Measurements from ENCODE around the gene RNGTT.

DNA sequence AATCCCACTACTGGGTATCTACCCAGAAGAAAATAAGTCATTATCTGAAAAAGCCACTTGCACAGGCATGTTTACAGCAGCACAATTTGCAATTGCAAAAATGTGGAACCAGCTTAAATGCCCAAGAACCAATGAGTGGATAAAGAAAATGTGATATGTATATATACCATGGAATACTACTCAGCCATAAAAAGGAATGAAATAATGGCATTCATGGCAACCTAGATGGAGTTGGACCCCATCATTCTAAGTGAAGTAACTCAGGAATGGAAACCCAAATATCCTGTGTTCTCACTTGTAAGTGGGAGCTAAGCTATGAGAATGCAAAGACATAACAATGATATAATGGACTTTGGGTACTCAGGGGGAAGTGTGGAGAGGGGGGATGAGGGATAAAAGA, 4.6 kb downstream of the RNGTT start:
- no peak for TF ChIP-seq POLR2A (IDR thresholded peaks at IDR 0.05)
- TF ChIP-seq, protein P1, sequence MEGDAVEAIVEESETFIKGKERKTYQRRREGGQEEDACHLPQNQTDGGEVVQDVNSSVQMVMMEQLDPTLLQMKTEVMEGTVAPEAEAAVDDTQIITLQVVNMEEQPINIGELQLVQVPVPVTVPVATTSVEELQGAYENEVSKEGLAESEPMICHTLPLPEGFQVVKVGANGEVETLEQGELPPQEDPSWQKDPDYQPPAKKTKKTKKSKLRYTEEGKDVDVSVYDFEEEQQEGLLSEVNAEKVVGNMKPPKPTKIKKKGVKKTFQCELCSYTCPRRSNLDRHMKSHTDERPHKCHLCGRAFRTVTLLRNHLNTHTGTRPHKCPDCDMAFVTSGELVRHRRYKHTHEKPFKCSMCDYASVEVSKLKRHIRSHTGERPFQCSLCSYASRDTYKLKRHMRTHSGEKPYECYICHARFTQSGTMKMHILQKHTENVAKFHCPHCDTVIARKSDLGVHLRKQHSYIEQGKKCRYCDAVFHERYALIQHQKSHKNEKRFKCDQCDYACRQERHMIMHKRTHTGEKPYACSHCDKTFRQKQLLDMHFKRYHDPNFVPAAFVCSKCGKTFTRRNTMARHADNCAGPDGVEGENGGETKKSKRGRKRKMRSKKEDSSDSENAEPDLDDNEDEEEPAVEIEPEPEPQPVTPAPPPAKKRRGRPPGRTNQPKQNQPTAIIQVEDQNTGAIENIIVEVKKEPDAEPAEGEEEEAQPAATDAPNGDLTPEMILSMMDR (IDR thresholded peaks at IDR 0.05): no peak
